RWPE2 (cell line): Measurements from ENCODE around the gene TBX2.

ENCODE experiments used
- ATAC-seq: fragments of 200-7000 bp; cut with Tn5 transposase; 3 replicates; pipeline ENCODE4 v1.9.1; 2021; ENCODE audit warnings: low read depth
- DNase-seq: peaks from one replicate; pipeline ENCODE4 v3.0.0-alpha.2; 2020; ENCODE audit warnings: low spot score
- H3K27ac ChIP-seq: fragments of 450-650 bp; 2 replicates; pipeline ENCODE4 v1.5.1; 2017; ENCODE audit warnings: mild to moderate bottlenecking; ENCODE audit not compliant: poor library complexity, severe bottlenecking
- H3K27me3 ChIP-seq: fragments of 250-450 bp; sonication (Bioruptor Pico); 2 replicates; pipeline ENCODE4 v1.5.1; 2021; ENCODE audit warnings: mild to moderate bottlenecking, moderate library complexity; ENCODE audit not compliant: insufficient read depth, poor library complexity, severe bottlenecking
- H3K36me3 ChIP-seq: fragments of 250-450 bp; sonication (Bioruptor Pico); 2 replicates; pipeline ENCODE4 v1.5.1; 2020; ENCODE audit warnings: low read depth, mild to moderate bottlenecking, moderate library complexity
- H3K4me1 ChIP-seq: fragments of 250-450 bp; sonication (Bioruptor Pico); 2 replicates; pipeline ENCODE4 v1.5.1; 2021; ENCODE audit warnings: mild to moderate bottlenecking, moderate library complexity; ENCODE audit not compliant: insufficient read depth, poor library complexity, severe bottlenecking
- H3K4me3 ChIP-seq: fragments of 250-450 bp; sonication (Bioruptor Pico); 2 replicates; pipeline ENCODE4 v1.5.1; 2021; ENCODE audit warnings: mild to moderate bottlenecking, moderate library complexity; ENCODE audit not compliant: severe bottlenecking
- H3K9me3 ChIP-seq: fragments of 250-450 bp; sonication (Bioruptor Pico); 2 replicates; pipeline ENCODE4 v1.5.1; 2021; ENCODE audit warnings: mild to moderate bottlenecking, moderate library complexity; ENCODE audit not compliant: severe bottlenecking
- TF ChIP-seq, protein P1 (sequence below): fragments of 450-650 bp; IDR thresholded peaks from one replicate; pipeline ENCODE4 v1.5.1; 2017; ENCODE audit warnings: mild to moderate bottlenecking, moderate library complexity; ENCODE audit not compliant: poor library complexity, severe bottlenecking

Gene TBX2

DNA sequence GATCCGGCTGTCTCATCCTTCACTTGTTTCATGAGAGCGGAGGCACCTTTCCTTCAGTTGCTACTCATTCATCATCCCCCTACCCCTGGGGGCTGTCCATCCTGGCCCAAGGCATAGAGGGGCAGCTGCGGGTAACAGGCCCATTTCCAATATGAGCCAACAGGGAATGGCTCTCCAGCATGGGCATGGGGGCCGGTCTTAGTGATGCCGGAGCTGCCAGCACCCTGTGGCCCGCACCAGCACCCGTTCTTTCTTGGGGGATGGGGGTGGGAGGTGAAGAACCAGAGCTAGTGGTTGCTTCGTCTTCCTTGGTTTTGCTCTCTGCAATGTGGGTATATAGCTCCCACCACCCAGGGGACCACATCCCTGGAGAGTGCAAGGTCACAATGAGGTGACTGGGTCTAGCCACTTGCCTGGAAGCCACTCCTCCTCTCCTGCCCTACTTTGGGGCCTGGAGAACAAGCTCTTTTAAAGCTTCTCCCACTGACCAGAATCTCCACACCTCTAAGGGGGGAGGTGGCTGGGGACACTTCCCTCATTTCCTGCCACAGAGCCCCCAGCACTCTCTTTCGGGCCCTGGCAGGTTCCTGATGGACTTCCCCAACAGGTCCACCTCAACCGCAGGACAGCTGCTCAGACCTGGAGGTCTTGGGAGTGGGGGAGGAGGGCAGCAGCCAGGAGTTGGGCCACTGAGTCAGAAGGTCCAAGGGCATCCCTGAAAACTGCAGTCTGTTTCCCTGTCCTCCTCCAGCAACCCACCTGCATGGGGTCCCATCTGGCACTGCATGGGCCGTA is 11.9 kb upstream of the TBX2 start:
- Histone ChIP-seq H3K27ac (no peak overlapping the region), H3K4me1 (no peaks in the 10 kb centered on the region), H3K9me3 (no peaks in the 10 kb centered on the region), H3K4me3 (no peak overlapping the region), H3K27me3 (no peaks in the 10 kb centered on the region), H3K36me3 (no peaks in the 10 kb centered on the region)
- no peak for ATAC-seq
- DNase-seq, result no peak
- TF ChIP-seq, protein P1, sequence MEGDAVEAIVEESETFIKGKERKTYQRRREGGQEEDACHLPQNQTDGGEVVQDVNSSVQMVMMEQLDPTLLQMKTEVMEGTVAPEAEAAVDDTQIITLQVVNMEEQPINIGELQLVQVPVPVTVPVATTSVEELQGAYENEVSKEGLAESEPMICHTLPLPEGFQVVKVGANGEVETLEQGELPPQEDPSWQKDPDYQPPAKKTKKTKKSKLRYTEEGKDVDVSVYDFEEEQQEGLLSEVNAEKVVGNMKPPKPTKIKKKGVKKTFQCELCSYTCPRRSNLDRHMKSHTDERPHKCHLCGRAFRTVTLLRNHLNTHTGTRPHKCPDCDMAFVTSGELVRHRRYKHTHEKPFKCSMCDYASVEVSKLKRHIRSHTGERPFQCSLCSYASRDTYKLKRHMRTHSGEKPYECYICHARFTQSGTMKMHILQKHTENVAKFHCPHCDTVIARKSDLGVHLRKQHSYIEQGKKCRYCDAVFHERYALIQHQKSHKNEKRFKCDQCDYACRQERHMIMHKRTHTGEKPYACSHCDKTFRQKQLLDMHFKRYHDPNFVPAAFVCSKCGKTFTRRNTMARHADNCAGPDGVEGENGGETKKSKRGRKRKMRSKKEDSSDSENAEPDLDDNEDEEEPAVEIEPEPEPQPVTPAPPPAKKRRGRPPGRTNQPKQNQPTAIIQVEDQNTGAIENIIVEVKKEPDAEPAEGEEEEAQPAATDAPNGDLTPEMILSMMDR, result no peak

DNA sequence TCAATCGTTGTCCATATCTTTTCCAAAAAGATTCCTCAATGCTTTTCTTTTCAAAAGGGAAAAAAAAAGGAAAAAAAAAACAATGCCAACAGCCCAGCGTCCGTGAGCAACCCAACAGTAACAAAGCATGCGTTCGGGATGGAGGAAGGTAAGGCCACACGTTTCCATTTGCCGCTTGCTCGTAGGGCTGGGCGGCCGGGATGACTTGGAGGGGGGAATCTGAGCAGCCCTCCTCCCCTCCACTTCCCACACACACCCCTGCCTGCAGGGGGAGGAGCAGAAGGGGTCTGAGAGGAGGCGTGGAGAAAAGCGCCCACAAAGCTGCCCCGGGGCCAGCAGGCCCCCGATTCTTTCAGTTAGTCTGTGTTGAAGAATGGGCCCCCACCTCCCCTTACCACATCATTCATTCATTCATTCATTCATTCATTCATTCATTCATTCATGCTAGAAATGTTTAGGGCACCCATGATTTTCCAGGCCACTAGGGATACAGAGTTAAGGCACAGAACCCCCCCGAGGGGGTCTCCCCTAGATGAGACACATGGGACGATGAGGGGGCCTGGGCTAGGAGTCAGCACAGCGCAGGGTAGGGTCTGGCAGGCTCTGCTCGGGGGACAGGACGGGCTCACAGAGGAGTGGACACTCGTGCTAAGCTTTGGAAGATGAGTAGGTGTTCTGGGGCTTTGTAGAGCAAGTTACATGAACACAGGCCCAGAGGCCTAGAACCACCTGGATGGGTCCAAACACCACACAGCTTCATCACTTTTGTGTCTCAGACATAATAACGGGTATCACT is 10.9 kb upstream of the TBX2 start:
- H3K4me3 ChIP-seq, result no peak overlapping the region
- H3K27ac ChIP-seq, result no peak overlapping the region
- no peaks in the 10 kb centered on the region for H3K4me1 ChIP-seq
- H3K27me3 ChIP-seq, result no peaks in the 10 kb centered on the region
- no peak for DNase-seq
- no peak for ATAC-seq
- no peaks in the 10 kb centered on the region for H3K36me3 ChIP-seq
- TF ChIP-seq, protein P1, result no peak
- H3K9me3 ChIP-seq, result no peaks in the 10 kb centered on the region

DNA sequence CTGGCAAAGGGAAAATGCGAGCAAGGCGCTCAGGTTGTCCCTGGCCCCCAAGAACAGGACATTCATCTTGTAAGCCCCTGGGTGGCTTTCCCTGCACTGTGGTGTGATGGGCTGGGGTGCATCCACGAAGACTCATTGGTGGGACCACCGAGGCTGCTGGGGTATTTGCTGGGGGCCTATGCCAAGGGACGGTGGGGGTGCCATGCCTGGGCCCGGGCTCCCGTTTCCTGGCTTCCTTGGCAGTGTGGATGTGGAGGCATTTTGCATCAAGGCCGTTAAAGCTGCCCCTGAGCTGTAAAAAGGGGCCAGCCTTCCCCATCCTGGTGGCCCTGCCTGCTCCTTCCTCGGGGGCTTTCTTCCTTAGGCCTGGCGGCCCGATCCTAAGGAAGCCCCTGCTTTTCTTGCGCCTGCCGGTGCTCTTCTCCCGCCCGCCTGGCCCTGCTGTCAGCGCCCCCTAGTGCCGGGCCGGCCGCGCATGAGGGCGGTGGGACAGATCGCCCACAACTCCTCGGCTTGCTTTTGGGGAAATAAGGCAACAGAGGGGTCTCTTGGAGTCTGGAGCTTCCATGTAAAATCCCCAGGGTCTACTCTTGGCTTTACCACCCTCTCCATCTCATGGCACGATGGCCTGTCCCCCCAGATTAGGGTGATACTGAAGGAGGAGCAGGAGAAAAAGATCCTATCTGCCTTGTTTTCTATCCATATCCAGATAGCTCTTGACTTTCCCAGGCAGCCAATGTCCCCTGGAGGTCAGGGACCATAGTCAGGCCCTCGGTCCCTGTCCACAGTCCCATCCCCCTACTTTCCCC is 9.8 kb upstream of the TBX2 start:
- Histone ChIP-seq H3K4me3 (no peak overlapping the region), H3K4me1 (no peaks in the 10 kb centered on the region), H3K9me3 (no peaks in the 10 kb centered on the region), H3K27ac (no peak overlapping the region), H3K36me3 (no peaks in the 10 kb centered on the region), H3K27me3 (no peaks in the 10 kb centered on the region)
- peak; percentile 44; the same call in 2 of the 3 replicates for ATAC-seq
- TF ChIP-seq, protein P1, result peak; percentile 85
- DNase-seq, result no peak

DNA sequence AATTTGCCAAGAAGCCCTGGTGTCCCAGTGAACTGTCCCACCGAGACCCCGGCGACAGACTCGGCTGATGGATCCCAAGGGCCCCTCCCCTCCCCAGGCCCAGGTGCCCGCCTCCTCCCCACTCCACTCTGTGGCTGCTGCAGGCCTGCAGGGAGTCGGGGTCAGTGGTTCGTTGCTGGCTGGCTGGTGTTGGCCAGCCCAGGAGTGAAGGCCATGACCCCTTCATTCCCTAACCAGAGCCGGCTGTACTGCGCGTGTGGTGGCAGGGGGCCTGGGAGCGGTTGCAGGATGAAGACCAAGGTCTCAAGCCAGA is 9.2 kb upstream of the TBX2 start:
- no peak for DNase-seq
- TF ChIP-seq, protein P1, result no peak
- no peaks in the 10 kb centered on the region for H3K36me3 ChIP-seq
- H3K4me3 ChIP-seq, result no peak overlapping the region
- H3K9me3 ChIP-seq, result no peaks in the 10 kb centered on the region
- no peaks in the 10 kb centered on the region for H3K4me1 ChIP-seq
- no peak for ATAC-seq
- H3K27ac ChIP-seq, result no peak overlapping the region
- H3K27me3 ChIP-seq, result peaks cover 5% of the 10 kb centered on the region
